Measurements from ENCODE around the gene CHAD.
A peak's percentile ranks its signal among the peaks of the same experiment; 100 is the strongest.

The CHAD gene, protein sequence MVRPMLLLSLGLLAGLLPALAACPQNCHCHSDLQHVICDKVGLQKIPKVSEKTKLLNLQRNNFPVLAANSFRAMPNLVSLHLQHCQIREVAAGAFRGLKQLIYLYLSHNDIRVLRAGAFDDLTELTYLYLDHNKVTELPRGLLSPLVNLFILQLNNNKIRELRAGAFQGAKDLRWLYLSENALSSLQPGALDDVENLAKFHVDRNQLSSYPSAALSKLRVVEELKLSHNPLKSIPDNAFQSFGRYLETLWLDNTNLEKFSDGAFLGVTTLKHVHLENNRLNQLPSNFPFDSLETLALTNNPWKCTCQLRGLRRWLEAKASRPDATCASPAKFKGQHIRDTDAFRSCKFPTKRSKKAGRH

DNA sequence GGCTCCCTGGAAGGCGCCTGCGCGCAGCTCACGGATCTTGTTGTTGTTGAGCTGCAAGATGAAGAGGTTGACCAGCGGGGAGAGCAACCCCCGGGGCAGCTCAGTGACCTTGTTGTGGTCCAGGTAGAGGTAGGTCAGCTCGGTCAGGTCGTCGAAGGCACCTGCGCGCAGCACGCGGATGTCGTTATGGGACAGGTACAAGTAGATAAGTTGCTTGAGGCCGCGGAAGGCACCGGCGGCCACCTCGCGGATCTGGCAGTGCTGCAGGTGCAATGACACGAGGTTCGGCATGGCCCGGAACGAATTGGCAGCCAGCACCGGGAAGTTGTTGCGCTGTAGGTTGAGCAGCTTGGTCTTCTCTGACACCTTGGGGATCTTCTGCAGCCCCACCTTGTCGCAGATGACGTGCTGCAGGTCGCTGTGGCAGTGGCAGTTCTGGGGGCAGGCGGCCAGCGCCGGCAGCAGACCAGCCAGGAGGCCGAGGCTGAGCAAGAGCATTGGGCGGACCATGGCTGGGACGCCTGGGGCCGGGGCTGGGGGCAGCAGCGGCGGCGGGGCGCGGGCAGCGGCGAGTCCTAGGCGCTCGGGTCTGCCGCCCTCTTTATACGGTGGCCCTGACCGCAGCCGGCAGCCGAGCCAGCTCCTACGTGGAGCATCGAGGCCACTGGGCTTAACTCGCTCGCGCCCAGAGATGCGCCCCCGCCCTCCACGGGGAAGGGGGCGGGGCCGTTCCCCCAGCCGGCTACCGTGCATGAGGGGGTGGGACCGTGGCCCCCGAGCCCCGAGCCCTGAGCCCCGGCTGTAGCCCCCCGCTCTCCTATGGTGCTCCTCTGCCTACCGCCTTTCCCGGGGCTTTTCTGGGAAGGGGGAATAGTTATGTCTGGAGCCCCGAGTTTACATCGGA, at the start of gene CHAD:
CHAD (minus strand) TSS at position 577 of the 904 bp plus-strand sequence; CDS start at position 510, 67 bp downstream.
- no peak within 1 kb of the TSS for H3K27ac ChIP-seq
- DNase-seq (ENCODE audit: low read depth, low spot score) = no peak

DNA sequence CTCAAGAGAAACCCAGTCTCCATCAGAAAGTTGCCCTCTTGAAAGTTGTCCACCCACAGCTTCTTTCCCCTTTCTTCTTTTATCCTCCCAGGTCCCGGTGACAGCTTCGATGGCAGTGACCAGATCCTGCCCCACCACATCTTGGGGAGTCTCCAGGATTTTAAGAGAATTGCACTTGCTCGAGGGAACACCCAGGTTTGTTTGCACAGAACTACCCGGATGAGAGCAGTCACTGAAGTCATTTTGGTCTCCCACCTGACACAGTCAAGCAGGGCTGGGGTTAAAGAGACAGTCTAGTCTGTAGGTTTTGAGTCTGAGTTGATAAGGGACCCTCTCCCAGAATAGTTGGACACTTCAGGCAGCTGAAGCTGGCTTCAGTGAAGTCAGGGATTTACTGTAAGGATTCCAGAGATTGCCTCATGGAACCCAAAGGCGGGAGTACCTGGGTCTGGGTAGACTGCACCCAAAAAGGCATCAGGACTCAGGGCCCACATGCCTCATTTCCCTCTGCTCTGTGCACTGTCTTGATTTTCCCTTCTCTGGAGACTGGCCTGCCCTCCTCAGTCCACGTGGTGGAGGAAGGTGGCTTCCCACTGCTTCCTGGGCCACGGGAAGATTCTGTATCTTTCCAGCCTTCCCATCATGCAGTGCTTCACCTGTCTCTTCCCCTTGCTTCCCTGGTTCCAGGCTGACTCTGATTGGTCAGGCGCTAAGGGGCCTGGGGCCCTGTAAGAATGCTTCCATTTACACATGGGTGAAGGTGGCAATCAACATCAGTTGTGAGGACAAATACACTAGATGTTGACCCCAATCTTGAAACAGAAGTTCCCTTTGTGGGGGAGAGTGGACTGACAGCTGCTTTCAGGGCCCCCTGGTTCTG, 49.1 kb upstream of the CHAD start:
- DNase-seq (ENCODE audit: low read depth, low spot score) = no peak
- peak overlapping the region; percentile 85 for H3K27ac ChIP-seq

DNA sequence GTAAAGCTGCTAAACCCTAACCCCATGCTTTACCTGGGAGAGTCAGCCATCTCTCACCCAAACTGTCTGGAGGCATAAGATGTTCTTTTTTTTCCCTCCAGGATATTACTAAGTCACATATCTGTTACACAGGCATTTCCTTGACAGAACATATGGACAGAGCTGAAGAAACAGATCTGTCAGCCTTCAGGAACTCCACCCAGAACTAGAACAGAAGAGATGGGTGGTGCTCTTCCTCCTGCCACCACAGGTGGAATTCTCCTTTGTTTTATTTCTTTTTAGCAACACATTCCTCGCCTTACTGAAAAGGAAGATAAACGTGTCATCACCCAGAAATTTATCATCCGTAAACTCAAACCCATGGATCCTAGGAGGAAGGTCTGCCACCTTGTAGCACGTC, 48.3 kb upstream of the CHAD start:
- DNase-seq (ENCODE audit: low read depth, low spot score) = no peak
- H3K27ac ChIP-seq = peak overlapping the region; percentile 85

- no peak overlapping the region for H3K27ac ChIP-seq
- DNase-seq (ENCODE audit: low read depth, low spot score) = no peak
Observed at GRCh38 chr17:50514936-50515702, 46.4 kb upstream of the CHAD start.

DNA sequence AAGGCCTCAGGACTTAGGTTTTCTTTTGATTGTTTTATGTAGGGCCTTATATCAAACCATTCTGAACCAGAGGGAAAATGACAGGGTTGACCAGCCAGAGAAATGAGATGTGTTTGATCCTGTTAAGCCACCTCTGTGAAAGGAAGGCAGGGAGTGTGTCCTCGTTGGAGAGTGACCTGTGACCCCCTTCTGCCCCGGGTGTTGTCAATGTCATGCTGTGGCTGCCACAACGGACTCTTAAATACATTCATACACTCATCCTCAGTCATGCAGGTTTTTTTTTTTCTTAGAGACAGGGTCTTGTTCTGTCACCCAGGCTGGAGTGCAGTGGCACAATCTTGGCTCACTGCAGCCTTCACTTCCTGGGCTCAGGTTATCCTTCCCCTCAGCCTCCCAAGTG, 45.7 kb upstream of the CHAD start:
- H3K27ac ChIP-seq = no peak overlapping the region
- DNase-seq (ENCODE audit: low read depth, low spot score) = no peak

- no peak overlapping the region for H3K27ac ChIP-seq
- DNase-seq (ENCODE audit: low read depth, low spot score) = no peak
Observed at GRCh38 chr17:50513495-50513894, 44.8 kb upstream of the CHAD start.

GRCh38 chr17:50511058-50511457, 42.4 kb upstream of the CHAD start:
- no peak overlapping the region for H3K27ac ChIP-seq
- no peak for DNase-seq (ENCODE audit: low read depth, low spot score)

DNA sequence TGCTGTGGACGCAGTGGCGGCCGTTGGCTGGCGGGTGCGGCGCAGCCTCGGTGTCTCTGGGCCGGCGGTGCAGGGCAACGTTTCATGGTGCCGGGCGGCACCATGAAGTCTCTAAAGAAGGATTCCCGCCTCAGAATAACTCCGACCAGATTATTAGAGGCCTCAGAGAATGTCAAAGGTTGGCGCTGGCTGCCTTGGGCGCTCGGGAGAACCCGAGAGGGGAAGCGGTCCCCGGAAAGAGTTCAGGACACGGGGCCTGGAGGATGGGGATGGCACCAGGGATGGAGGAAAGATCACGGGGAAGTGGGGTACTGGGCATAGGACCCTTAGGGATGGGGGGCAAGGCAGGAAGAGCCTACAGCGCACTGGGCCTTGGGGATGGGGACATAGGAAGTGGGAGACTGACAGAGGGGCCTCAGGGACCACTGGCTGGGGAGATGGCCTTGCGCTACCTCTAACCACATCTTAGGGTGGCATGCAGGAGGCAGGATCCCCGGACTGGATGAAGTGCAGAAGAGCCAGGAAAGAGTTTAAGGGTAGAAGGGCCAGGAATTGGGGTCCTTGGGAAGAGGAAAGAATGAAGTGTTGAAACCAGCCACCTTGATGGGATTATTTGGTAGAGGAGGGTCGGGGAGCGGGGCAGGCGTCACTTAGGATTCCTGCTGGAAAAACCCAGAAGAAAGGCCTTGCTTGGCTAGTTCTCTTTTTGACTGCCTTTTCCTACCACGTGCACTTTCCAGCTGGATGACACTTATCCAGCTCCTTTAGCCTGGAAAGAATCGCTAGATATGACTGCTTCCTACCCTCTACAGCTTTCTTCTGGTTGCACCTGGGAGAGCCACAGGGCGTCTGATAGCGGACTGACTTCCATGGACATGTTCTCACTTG, 40.1 kb upstream of the CHAD start:
- H3K27ac ChIP-seq = peak overlapping the region; percentile 24
- DNase-seq (ENCODE audit: low read depth, low spot score) = no peak

DNA sequence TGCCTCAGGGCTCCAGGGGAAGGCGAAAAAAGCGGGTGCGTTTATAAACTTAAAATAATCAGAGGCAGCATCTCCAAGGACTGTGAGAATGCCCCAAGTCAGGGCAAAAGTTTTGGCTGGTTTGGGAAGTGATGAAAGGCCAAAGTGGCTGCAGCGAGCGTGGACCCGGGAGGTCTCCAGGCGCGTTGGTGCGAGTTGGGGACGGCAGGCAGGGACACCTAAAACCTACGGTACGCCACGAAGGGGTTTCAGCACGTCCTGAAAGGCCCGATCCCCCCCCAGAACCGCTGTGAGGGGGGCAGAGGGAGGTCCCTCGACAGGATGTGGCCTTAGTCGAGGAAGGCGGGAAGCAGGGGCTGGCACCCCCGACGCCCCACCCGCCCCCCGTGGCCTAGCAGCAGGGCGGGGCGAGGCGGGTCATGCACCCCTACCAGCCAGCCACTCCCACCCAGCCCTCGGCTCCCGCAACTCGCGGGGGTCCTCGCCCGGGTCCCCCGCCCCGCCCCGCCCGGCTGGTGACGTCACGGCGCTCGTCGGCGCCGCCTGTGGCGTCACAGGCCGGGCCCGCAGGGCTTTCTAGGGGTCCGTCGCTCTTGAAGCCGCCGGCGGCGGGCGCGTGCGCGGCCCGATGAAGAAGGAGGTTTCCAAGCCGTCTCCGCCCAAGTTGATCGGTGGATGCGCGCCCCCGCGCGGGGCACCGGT, 39.3 kb upstream of the CHAD start, which contains the start of gene MYCBPAP:
MYCBPAP (plus strand) TSS at position 569 of the 702 bp plus-strand sequence. CDS start 236 bp downstream, outside the sequence.
- H3K27ac ChIP-seq = peak within 1 kb of the TSS; percentile 24
- DNase-seq (ENCODE audit: low read depth, low spot score) = no peak

DNA sequence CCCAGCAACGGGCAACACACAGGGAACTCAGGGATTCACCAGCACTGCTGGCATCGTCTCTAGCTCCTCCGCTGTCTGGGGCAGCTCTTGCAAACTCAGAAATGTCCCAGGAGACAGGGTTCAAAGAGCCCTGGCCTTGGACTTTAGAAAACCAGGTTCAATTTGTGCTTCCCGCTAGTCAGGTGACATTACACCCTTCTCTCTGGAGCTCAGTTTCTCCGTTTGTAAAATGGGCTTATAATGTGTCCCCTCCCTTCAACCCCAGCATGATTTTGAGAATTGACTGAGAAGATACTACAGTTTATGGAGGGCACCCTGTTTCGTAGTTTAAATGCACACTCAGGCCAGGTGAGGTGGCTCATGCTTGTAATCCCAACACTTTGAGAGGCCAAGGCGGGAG, 37.6 kb upstream of the CHAD start:
- no peak for DNase-seq (ENCODE audit: low read depth, low spot score)
- no peak overlapping the region for H3K27ac ChIP-seq

GRCh38 chr17:50505591-50506130, 37.0 kb upstream of the CHAD start:
- H3K27ac ChIP-seq = peak overlapping the region; percentile 7
- DNase-seq (ENCODE audit: low read depth, low spot score) = no peak

- H3K27ac ChIP-seq = no peak overlapping the region
- no peak for DNase-seq (ENCODE audit: low read depth, low spot score)
Observed at GRCh38 chr17:50502301-50502990, 33.8 kb upstream of the CHAD start.

- DNase-seq (ENCODE audit: low read depth, low spot score) = no peak
- H3K27ac ChIP-seq = no peak overlapping the region
Observed at GRCh38 chr17:50501054-50501453, 32.4 kb upstream of the CHAD start.

DNA sequence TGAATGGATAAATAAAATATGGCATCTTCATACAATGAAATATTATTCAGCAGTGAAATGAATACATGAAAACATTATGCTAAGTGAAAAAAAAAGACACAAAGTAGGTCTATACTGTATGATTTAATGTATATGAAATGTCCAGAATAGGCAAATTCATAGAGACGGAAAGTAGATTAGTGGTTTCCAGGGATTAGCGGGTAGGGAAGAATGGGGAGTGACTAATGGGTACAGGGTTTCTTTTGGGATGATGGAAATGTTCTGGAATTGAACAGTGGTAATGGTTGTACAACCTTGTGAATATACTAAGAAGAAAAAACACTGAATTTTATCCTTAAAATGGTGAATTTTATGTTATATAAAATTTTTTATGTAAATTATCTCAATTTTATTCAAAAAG, 31.0 kb upstream of the CHAD start:
- no peak for DNase-seq (ENCODE audit: low read depth, low spot score)
- H3K27ac ChIP-seq = no peak overlapping the region

DNA sequence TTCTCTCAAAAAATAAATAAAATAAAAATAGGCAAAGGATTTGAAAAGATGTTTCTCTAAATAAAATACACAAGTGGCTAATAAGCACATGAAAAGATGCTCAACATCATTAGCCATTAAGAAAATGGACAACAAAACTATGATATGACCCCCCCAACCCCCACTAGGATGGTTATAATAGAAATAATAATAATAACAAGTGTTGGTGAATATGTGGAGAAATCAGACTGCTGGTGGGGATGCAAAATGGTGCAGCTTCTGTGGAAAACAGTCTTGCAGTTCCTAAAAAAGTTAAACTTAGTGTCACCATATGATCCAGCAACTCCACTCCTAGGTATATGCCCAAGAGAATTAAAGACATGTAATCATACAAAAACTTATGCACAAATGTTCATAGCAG, 30.6 kb upstream of the CHAD start:
- H3K27ac ChIP-seq = no peak overlapping the region
- no peak for DNase-seq (ENCODE audit: low read depth, low spot score)

GRCh38 chr17:50498021-50498874, 29.6 kb upstream of the CHAD start:
- peak overlapping the region; percentile 55 for H3K27ac ChIP-seq
- DNase-seq (ENCODE audit: low read depth, low spot score) = peak; percentile 41

Measured in epithelial cell of prostate (primary cell).